Smooth muscle cell (in vitro differentiated cells): ENCODE measurements around the gene SUGCT. TPM values are rescaled to one million over a fixed set of nuclear protein-coding genes. Genes with fewer than 3 reads are reported as not detected.
"Not testable (repeated sequence)": the region's sequence is repeated elsewhere in the genome, so short reads cannot be mapped to it uniquely, and the experiment has no call there.

Experiments
- DNase-seq: peaks from one replicate; lab custom pipeline; 2025; ENCODE audit not compliant: unreplicated experiment; lab: John Stamatoyannopoulos, UW
- H2AFZ ChIP-seq: fragments of 200-600 bp; sonication (generic); 2 replicates; pipeline ENCODE4 v1.6.0; 2016; ENCODE audit warnings: antibody characterized with exemption, low read depth, mild to moderate bottlenecking
- H3F3A ChIP-seq: fragments of 200-600 bp; sonication (generic); 2 replicates; pipeline ENCODE4 v1.6.0; 2017; ENCODE audit warnings: antibody characterized with exemption, low read depth
- H3K27ac ChIP-seq: fragments of 200-600 bp; sonication (generic); 2 replicates; pipeline ENCODE4 v1.5.1; 2016; ENCODE audit warnings: low read depth, mild to moderate bottlenecking
- H3K27me3 ChIP-seq: fragments of 200-600 bp; sonication (generic); 2 replicates; pipeline ENCODE4 v1.6.1; 2016; ENCODE audit warnings: low read depth, mild to moderate bottlenecking
- H3K36me3 ChIP-seq: fragments of 200-600 bp; sonication (generic); 2 replicates; pipeline ENCODE4 v1.5.1; 2016; ENCODE audit warnings: low read depth
- H3K4me1 ChIP-seq: fragments of 200-600 bp; sonication (generic); 2 replicates; pipeline ENCODE4 v1.5.1; 2016; ENCODE audit warnings: low read depth
- H3K4me2 ChIP-seq: fragments of 200-600 bp; sonication (generic); 2 replicates; pipeline ENCODE4 v1.6.0; 2016; ENCODE audit warnings: mild to moderate bottlenecking
- H3K4me3 ChIP-seq: fragments of 200-600 bp; sonication (generic); 2 replicates; pipeline ENCODE4 v1.5.1; 2016; ENCODE audit warnings: mild to moderate bottlenecking
- H3K79me2 ChIP-seq: fragments of 200-600 bp; sonication (generic); 2 replicates; pipeline ENCODE4 v1.6.0; 2016; ENCODE audit warnings: low read depth, mild to moderate bottlenecking
- H3K9ac ChIP-seq: fragments of 200-600 bp; sonication (generic); 2 replicates; pipeline ENCODE4 v1.6.0; 2016; ENCODE audit warnings: low read depth
- H3K9me3 ChIP-seq: fragments of 200-600 bp; sonication (generic); replicated peaks from 2 replicates; pipeline ENCODE4 v1.5.1; 2016; ENCODE audit warnings: low read depth
- H4K20me1 ChIP-seq: fragments of 200-600 bp; sonication (generic); 2 replicates; pipeline ENCODE4 v1.6.0; 2016; ENCODE audit warnings: low read depth
- WGBS: methylation state at CpG from one replicate; pipeline ENCODE4 v1.1.7; 2016; ENCODE audit warnings: low lambda C conversion rate; 5-methylcytosine and 5-hydroxymethylcytosine counted together
- polyA plus RNA-seq: library from polyadenylated mRNA; unstranded; fragments of >200 nt; fragmentation: Nextera tagmentation; extraction: Ambion mirVana; gene quantifications from 2 replicates; pipeline ENCODE4 v1.2.1, GENCODE V29; 2016
- total RNA-seq: library from RNA; depleted of rRNA; stranded (reverse); fragments of >200 nt; gene quantifications from 2 replicates; pipeline ENCODE4 v1.2.3, GENCODE V29; 2014
- TF ChIP-seq, protein P1 (sequence below): fragments of 200-600 bp; sonication (generic); IDR thresholded peaks from 2 replicates; pipeline ENCODE4 v1.5.1; 2017; ENCODE audit warnings: borderline replicate concordance, mild to moderate bottlenecking, antibody characterized with exemption; ENCODE audit not compliant: insufficient read depth, poor library complexity, severe bottlenecking

SUGCT gene
- total and polyA plus RNA-seq, 2 experiments from 2014 or later = 16.9 to 65.8 TPM

DNA sequence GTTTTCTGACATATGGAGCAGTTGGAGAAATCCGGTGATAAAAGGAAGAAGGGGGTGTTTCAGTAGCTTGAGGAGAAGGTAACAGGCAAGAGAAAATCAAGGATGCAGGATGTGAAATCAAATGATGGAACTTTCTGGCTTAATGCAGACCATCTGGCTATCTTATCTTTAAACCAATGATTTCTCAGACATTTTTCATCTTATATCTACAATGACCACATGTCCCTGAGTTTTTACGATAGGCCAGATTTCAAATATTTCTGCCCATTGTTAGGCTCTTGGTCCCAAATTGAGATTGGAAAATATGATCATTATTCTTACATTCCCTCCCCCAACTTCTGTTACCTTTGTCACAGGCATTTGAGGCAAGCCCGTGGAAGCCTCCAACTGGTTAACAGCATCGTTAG lies 486.8 kb downstream of the SUGCT start:
- 87% methylated on average over 4 of the region's 4 CpGs for WGBS
- no peak overlapping the region for H3K27ac ChIP-seq
- H3K9me3 ChIP-seq = no peaks in the 10 kb centered on the region
- no peaks in the 10 kb centered on the region for H3K27me3 ChIP-seq
- H2AFZ ChIP-seq = no peak overlapping the region
- TF ChIP-seq, protein P1, sequence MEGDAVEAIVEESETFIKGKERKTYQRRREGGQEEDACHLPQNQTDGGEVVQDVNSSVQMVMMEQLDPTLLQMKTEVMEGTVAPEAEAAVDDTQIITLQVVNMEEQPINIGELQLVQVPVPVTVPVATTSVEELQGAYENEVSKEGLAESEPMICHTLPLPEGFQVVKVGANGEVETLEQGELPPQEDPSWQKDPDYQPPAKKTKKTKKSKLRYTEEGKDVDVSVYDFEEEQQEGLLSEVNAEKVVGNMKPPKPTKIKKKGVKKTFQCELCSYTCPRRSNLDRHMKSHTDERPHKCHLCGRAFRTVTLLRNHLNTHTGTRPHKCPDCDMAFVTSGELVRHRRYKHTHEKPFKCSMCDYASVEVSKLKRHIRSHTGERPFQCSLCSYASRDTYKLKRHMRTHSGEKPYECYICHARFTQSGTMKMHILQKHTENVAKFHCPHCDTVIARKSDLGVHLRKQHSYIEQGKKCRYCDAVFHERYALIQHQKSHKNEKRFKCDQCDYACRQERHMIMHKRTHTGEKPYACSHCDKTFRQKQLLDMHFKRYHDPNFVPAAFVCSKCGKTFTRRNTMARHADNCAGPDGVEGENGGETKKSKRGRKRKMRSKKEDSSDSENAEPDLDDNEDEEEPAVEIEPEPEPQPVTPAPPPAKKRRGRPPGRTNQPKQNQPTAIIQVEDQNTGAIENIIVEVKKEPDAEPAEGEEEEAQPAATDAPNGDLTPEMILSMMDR = no peak
- no peak overlapping the region for H3K4me3 ChIP-seq
- H3K9ac ChIP-seq = no peak overlapping the region
- no peaks in the 10 kb centered on the region for H3F3A ChIP-seq
- no peak for DNase-seq
- H4K20me1 ChIP-seq = no peaks in the 10 kb centered on the region
- no peaks in the 10 kb centered on the region for H3K36me3 ChIP-seq
- H3K79me2 ChIP-seq = no peaks in the 10 kb centered on the region
- no peaks in the 10 kb centered on the region for H3K4me1 ChIP-seq
- H3K4me2 ChIP-seq = no peak overlapping the region

DNA sequence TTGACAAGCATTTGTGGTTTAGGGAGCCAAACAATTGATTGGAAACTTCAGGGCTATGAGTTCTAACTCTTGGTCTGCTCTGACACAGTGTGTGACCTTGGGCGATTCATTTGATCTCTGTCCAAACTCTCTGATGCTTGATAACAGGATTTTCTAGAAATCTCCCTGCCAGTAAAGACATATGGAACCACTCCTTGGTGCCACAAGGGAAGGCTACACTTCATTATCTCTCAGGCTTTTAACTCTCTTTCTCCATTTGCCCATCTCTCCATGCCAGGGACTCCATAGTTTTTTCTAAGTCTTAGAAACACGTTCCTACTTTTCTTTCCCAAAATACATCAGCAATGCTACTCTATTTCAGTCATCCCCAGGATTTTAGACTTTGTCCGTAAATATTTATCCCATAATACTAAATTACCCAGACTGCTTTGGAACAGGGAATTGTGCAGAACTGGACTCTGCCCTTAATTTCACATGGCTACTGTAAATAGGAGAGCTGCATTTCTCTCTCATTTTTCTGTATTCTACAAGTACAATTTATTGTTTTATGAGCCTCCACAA lies 488.2 kb downstream of the SUGCT start:
- no peaks in the 10 kb centered on the region for H3F3A ChIP-seq
- no peaks in the 10 kb centered on the region for H3K4me1 ChIP-seq
- no peaks in the 10 kb centered on the region for H3K9me3 ChIP-seq
- no peak overlapping the region for H3K9ac ChIP-seq
- WGBS = 99% methylated on average over 3 of the region's 3 CpGs
- H3K4me3 ChIP-seq = no peak overlapping the region
- no peak overlapping the region for H3K4me2 ChIP-seq
- no peak overlapping the region for H2AFZ ChIP-seq
- TF ChIP-seq, protein P1 = no peak
- no peak for DNase-seq
- no peaks in the 10 kb centered on the region for H3K36me3 ChIP-seq
- no peaks in the 10 kb centered on the region for H3K27me3 ChIP-seq
- H3K27ac ChIP-seq = no peak overlapping the region
- H3K79me2 ChIP-seq = no peaks in the 10 kb centered on the region
- H4K20me1 ChIP-seq = no peaks in the 10 kb centered on the region

DNA sequence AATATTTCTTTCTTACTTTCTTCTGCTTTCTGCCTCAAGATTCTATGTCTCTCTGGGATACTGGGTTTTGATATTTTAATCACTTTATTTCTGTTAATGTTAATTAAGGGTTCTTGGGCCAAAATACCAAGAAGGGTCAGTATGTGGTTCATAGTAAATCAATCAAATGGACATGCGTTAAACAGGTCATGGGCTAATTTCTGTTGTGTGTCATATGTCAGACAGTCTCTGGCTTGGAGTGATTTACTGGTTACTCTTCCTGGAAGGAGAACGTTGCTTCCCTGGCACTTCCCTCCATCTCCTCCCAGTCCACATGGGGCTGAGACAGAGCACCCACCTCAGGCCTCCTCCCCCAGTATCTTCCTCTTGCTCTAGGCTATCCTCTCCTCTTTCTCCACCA lies 489.1 kb downstream of the SUGCT start:
- no peaks in the 10 kb centered on the region for H3F3A ChIP-seq
- H3K79me2 ChIP-seq = no peaks in the 10 kb centered on the region
- no peak overlapping the region for H3K4me3 ChIP-seq
- H3K4me1 ChIP-seq = no peaks in the 10 kb centered on the region
- H3K9ac ChIP-seq = no peak overlapping the region
- H3K9me3 ChIP-seq = no peaks in the 10 kb centered on the region
- H3K4me2 ChIP-seq = no peak overlapping the region
- H4K20me1 ChIP-seq = no peaks in the 10 kb centered on the region
- no peak for DNase-seq
- WGBS = 68% methylated on average over 2 of the region's 2 CpGs
- H3K27me3 ChIP-seq = no peaks in the 10 kb centered on the region
- H3K36me3 ChIP-seq = no peaks in the 10 kb centered on the region
- TF ChIP-seq, protein P1 = no peak
- H2AFZ ChIP-seq = no peak overlapping the region
- H3K27ac ChIP-seq = no peak overlapping the region

DNA sequence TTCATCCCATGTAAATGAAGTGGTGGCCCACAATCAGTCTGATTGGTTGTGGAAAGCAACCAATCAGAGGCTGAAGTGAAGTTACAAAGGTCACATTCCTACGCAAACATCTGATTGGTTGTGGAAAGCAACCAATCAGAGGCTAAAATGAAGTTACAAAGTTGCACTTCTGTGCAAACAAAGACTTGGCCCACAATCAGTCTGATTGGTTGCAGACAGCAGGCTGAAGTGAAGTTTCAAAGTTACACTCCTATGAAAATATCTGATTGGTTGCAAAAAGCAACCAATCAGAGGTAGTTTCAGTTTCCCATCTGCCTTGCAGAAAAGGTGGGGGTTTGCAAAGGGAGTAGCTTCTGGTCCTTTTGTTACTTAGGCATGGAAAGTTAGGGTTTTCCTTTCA lies 492.6 kb downstream of the SUGCT start:
- DNase-seq, H3K27ac ChIP-seq, H3K27me3 ChIP-seq, H2AFZ ChIP-seq, H3K36me3 ChIP-seq, H4K20me1 ChIP-seq, H3K4me3 ChIP-seq, H3K4me2 ChIP-seq, H3K9me3 ChIP-seq, H3K4me1 ChIP-seq, H3K9ac ChIP-seq, H3K79me2 ChIP-seq, H3F3A ChIP-seq: not testable (repeated sequence)
- 100% methylated on average over 1 of the region's 1 CpG for WGBS
